Measurements from ENCODE around the gene GNPTAB. TPM values are rescaled to one million over a fixed set of nuclear protein-coding genes. Genes with fewer than 3 reads are reported as not detected.
"Not testable (repeated sequence)": the region's sequence is repeated elsewhere in the genome, so short reads cannot be mapped to it uniquely, and the experiment has no call there.

GNPTAB gene
- total and polyA plus RNA-seq, 2 donors (not counting 1 experiment from before 2014, with no cell fraction given): 10.4 to 79.4 TPM

DNA sequence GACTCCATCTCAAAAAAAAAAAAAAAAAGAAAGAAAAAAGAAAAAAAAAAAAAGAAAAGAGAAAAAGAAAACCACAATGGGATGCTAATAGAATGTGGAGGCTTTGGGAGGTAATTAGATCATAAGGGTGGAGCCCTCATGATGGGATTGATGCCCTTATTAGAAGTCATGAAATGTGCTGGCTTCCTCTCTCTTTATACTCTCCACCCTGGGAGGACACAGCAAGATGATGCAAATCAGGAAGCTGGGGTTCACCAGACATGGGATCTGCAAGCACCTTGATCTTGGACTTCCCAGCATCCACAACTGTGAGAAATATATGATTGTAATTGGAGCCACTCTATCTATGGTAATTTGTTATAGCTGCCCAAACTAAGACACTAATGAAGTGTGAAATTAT is 33.2 kb upstream of the GNPTAB start:
- Histone ChIP-seq H4K20me1 (ENCODE audit: control insufficient read depth, insufficient read depth, low read length, poor library complexity, severe bottlenecking) (no peaks in the 10 kb centered on the region), H3K79me2 (ENCODE audit: control insufficient read depth, insufficient read depth, low read length) (no peaks in the 10 kb centered on the region), H3K4me2 (replicated peaks; ENCODE audit: low read depth, low read length, poor library complexity, severe bottlenecking) (no peak overlapping the region), H3K4me1 (ENCODE audit: control insufficient read depth in 2 of 2, insufficient read depth in 2 of 2, low read length in 2 of 2) (no peaks in the 10 kb centered on the region), H3K4me3 (ENCODE audit: control extremely low read depth in 1 of 5, extremely low read depth in 1 of 5, insufficient read depth in 1 of 5, low read depth in 2 of 5, low read length in 4 of 5) (no peak overlapping the region), H3K27me3 (replicated peaks in 1 of 4; ENCODE audit: control extremely low read depth in 1 of 4, control insufficient read depth in 3 of 4, insufficient read depth in 4 of 4, low read length in 3 of 4) (no peaks in the 10 kb centered on the region), H3K9ac (ENCODE audit: low read length) (no peak overlapping the region), H2AFZ (ENCODE audit: insufficient read depth, low read depth, low read length, poor library complexity, severe bottlenecking) (no peak overlapping the region), H3K9me3 (ENCODE audit: control extremely low read depth in 1 of 3, control insufficient read depth in 2 of 3, insufficient read depth in 1 of 3, low read length in 2 of 3) (peaks cover 0 to 9% (median 0%) of the 10 kb centered on the region in 3 donors), H3K27ac (ENCODE audit: low read length in 2 of 2) (no peak overlapping the region), H3K36me3 (replicated peaks in 1 of 2; ENCODE audit: control extremely low read depth in 1 of 2, control insufficient read depth in 1 of 2, extremely low read depth in 1 of 2, insufficient read depth in 2 of 2, low read length in 1 of 2) (no peaks in the 10 kb centered on the region)
- intact Hi-C loops (cut with micrococcal nuclease): no loop called here
- Mint-ChIP-seq H3K27me3 (peaks cover 7% of the 10 kb centered on the region), H3K27ac (no peak overlapping the region), H3K4me3 (no peak overlapping the region), H3K9me3 (ENCODE audit: insufficient read depth) (no peaks in the 10 kb centered on the region), H3K4me1 (peaks cover 2% of the 10 kb centered on the region)
- POLR2A ChIA-PET: no interaction called here
- DNase-seq (no peak), ATAC-seq (ENCODE audit: low read depth) (no peak)
- CTCF ChIA-PET: interaction anchor here (0.6 to 1.3 kb wide), 3 partner anchors 50 to 449 kb away, joined by 3 to 4 read pairs (median 4); no protein-coding TSS in a partner anchor
- TF ChIP-seq EZH2 (IDR thresholded peaks at IDR 0.05; ENCODE audit: borderline replicate concordance, insufficient read depth, low read depth, low read length, poor library complexity, severe bottlenecking): no peak
- TF ChIP-seq, protein P1, sequence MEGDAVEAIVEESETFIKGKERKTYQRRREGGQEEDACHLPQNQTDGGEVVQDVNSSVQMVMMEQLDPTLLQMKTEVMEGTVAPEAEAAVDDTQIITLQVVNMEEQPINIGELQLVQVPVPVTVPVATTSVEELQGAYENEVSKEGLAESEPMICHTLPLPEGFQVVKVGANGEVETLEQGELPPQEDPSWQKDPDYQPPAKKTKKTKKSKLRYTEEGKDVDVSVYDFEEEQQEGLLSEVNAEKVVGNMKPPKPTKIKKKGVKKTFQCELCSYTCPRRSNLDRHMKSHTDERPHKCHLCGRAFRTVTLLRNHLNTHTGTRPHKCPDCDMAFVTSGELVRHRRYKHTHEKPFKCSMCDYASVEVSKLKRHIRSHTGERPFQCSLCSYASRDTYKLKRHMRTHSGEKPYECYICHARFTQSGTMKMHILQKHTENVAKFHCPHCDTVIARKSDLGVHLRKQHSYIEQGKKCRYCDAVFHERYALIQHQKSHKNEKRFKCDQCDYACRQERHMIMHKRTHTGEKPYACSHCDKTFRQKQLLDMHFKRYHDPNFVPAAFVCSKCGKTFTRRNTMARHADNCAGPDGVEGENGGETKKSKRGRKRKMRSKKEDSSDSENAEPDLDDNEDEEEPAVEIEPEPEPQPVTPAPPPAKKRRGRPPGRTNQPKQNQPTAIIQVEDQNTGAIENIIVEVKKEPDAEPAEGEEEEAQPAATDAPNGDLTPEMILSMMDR (IDR thresholded peaks at IDR 0.05): no peak

DNA sequence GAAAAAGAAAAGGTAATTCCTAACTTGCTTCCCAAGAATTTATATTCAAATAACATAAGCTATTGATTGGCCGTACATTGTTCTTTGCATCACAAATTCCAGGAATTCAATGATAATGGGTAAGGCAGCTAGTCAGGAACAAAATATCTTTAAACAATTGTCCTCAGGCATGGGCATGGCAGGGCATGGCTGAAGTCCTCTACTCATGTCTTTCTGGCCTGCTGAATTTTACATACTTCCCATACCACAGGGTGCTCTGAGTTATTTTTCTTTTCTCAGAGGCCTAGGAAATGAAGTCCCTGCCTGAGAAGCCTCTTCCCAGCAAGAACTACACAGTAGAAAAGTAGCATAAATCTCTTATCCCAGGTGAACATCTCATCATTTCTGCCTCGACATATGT is 31.5 kb upstream of the GNPTAB start:
- Histone ChIP-seq H3K4me1 (ENCODE audit: control insufficient read depth in 2 of 2, insufficient read depth in 2 of 2, low read length in 2 of 2) (no peaks in the 10 kb centered on the region), H3K4me3 (ENCODE audit: control extremely low read depth in 1 of 5, extremely low read depth in 1 of 5, insufficient read depth in 1 of 5, low read depth in 2 of 5, low read length in 4 of 5) (no peak overlapping the region), H3K27ac (ENCODE audit: low read length in 2 of 2) (no peak overlapping the region), H3K79me2 (ENCODE audit: control insufficient read depth, insufficient read depth, low read length) (no peaks in the 10 kb centered on the region), H3K36me3 (replicated peaks in 1 of 2; ENCODE audit: control extremely low read depth in 1 of 2, control insufficient read depth in 1 of 2, extremely low read depth in 1 of 2, insufficient read depth in 2 of 2, low read length in 1 of 2) (no peaks in the 10 kb centered on the region), H3K9me3 (ENCODE audit: control extremely low read depth in 1 of 3, control insufficient read depth in 2 of 3, insufficient read depth in 1 of 3, low read length in 2 of 3) (peaks cover 0 to 6% (median 0%) of the 10 kb centered on the region in 3 donors), H3K4me2 (replicated peaks; ENCODE audit: low read depth, low read length, poor library complexity, severe bottlenecking) (no peak overlapping the region), H2AFZ (ENCODE audit: insufficient read depth, low read depth, low read length, poor library complexity, severe bottlenecking) (no peak overlapping the region), H3K9ac (ENCODE audit: low read length) (no peak overlapping the region), H4K20me1 (ENCODE audit: control insufficient read depth, insufficient read depth, low read length, poor library complexity, severe bottlenecking) (no peaks in the 10 kb centered on the region), H3K27me3 (replicated peaks in 1 of 4; ENCODE audit: control extremely low read depth in 1 of 4, control insufficient read depth in 3 of 4, insufficient read depth in 4 of 4, low read length in 3 of 4) (no peaks in the 10 kb centered on the region)
- intact Hi-C loops (cut with micrococcal nuclease): no loop called here
- CTCF ChIA-PET: interaction anchor here (1.2 kb wide), 1 partner anchor 21 kb away, joined by 3 read pairs; no protein-coding TSS in a partner anchor
- Mint-ChIP-seq H3K27ac (no peak overlapping the region), H3K4me1 (peaks cover 2% of the 10 kb centered on the region), H3K27me3 (peaks cover 7% of the 10 kb centered on the region), H3K9me3 (ENCODE audit: insufficient read depth) (no peaks in the 10 kb centered on the region), H3K4me3 (no peak overlapping the region)
- POLR2A ChIA-PET: no interaction called here
- DNase-seq (no peak), ATAC-seq (ENCODE audit: low read depth) (no peak)
- no CpG with 5 or more reads among the region's 2 CpGs for WGBS (ENCODE audit: insufficient coverage)
- TF ChIP-seq, protein P1 (IDR thresholded peaks at IDR 0.05): no peak
- no peak for TF ChIP-seq EZH2 (IDR thresholded peaks at IDR 0.05; ENCODE audit: borderline replicate concordance, insufficient read depth, low read depth, low read length, poor library complexity, severe bottlenecking)

DNA sequence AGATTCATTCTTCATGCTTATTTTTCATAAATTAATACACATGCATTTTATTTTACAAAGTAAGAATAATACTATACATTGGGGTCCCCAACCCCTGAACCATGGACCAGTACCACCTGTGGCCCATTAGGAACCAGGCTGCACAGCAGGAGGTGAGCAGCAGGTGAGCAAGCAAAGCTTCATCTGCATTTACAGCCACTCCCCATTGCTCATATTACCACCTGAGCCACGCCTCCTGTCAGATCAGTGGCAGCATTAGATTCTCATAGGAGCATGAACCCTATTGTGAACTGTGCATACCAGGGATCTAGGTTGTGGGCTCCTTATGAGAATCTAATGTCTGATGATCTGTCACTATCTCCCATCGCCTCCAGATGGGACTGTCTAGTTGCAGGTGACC is 30.9 kb upstream of the GNPTAB start:
- ATAC-seq (ENCODE audit: low read depth); intact Hi-C loops (cut with micrococcal nuclease); H3K36me3 ChIP-seq (replicated peaks in 1 of 2; ENCODE audit: control extremely low read depth in 1 of 2, control insufficient read depth in 1 of 2, extremely low read depth in 1 of 2, insufficient read depth in 2 of 2, low read length in 1 of 2); H3K9me3 Mint-ChIP-seq (ENCODE audit: insufficient read depth); H3K4me3 ChIP-seq (ENCODE audit: control extremely low read depth in 1 of 5, extremely low read depth in 1 of 5, insufficient read depth in 1 of 5, low read depth in 2 of 5, low read length in 4 of 5); H3K9ac ChIP-seq (ENCODE audit: low read length); H3K9me3 ChIP-seq (ENCODE audit: control extremely low read depth in 1 of 3, control insufficient read depth in 2 of 3, insufficient read depth in 1 of 3, low read length in 2 of 3); H3K79me2 ChIP-seq (ENCODE audit: control insufficient read depth, insufficient read depth, low read length); H3K27me3 ChIP-seq (replicated peaks in 1 of 4; ENCODE audit: control extremely low read depth in 1 of 4, control insufficient read depth in 3 of 4, insufficient read depth in 4 of 4, low read length in 3 of 4); H3K4me1 ChIP-seq (ENCODE audit: control insufficient read depth in 2 of 2, insufficient read depth in 2 of 2, low read length in 2 of 2); H3K27ac Mint-ChIP-seq; H3K4me2 ChIP-seq (replicated peaks; ENCODE audit: low read depth, low read length, poor library complexity, severe bottlenecking); H4K20me1 ChIP-seq (ENCODE audit: control insufficient read depth, insufficient read depth, low read length, poor library complexity, severe bottlenecking); H3K27ac ChIP-seq (ENCODE audit: low read length in 2 of 2); DNase-seq; POLR2A ChIA-PET; H3K4me1 Mint-ChIP-seq; H2AFZ ChIP-seq (ENCODE audit: insufficient read depth, low read depth, low read length, poor library complexity, severe bottlenecking); H3K27me3 Mint-ChIP-seq; H3K4me3 Mint-ChIP-seq: not testable (repeated sequence)
- WGBS (ENCODE audit: insufficient coverage): no CpG with 5 or more reads among the region's 2 CpGs
- CTCF ChIA-PET: interaction anchor here (1.2 kb wide), 1 partner anchor 20 kb away, joined by 3 read pairs; no protein-coding TSS in a partner anchor
